Stomach (tissue), 9 donors: ENCODE measurements around the gene OCRL. TPM values are rescaled to one million over a fixed set of nuclear protein-coding genes. Genes with fewer than 3 reads are reported as not detected.

Experiments used
- DNase-seq, 2 donors: peaks; one replicate each; pipeline versions ENCODE4 v3.0.0 to v3.0.0-alpha.2; 2013 to 2019
- H3K27ac ChIP-seq, 5 donors: fragments of 200-600 bp in 4 of 5; sonication (generic) in 4 of 5; one replicate each; pipeline ENCODE4 v1.5.1; 2013 to 2019; ENCODE audit warnings: mild to moderate bottlenecking in 1 of 5, moderate library complexity in 1 of 5
- H3K27me3 ChIP-seq, 3 donors: fragments of 200-600 bp; sonication (generic); one replicate each; pipeline ENCODE4 v1.5.1; 2017 to 2019; ENCODE audit warnings: mixed run types in 1 of 3
- H3K36me3 ChIP-seq, 4 donors: fragments of 200-600 bp; sonication (generic); 1 replicate in 3 of 4; 2 replicates in 1 of 4; pipeline ENCODE4 v1.5.1; 2016 to 2019
- H3K4me1 ChIP-seq, 4 donors: fragments of 200-600 bp; sonication (generic); one replicate each; pipeline ENCODE4 v1.5.1; 2016 to 2019
- H3K4me3 ChIP-seq, 4 donors: fragments of 200-600 bp; sonication (generic) in 3 of 4; one replicate each; pipeline ENCODE4 v1.5.1; 2016 to 2019; ENCODE audit warnings: mild to moderate bottlenecking in 1 of 4
- H3K9me3 ChIP-seq, 4 donors: fragments of 200-600 bp; sonication (generic); one replicate each; pipeline ENCODE4 v1.5.1; 2016 to 2019
- CTCF ChIP-seq, 7 experiments: fragments of 450-650 bp in 4 of 7; fragments of 200-600 bp in 3 of 7; sonication (generic) in 3 of 7; IDR thresholded peaks; one replicate each; pipeline ENCODE4 v1.5.1; 2016 to 2019; ENCODE audit warnings: antibody characterized with exemption in 7 of 7, control low read depth in 2 of 7, mild to moderate bottlenecking in 1 of 7
- EP300 ChIP-seq: sonication (generic); formaldehyde crosslinking; IDR thresholded peaks from one replicate; pipeline ENCODE4 v1.6.1; 2017; ENCODE audit warnings: antibody characterized with exemption
- POLR2A ChIP-seq, 4 donors: fragments of 450-650 bp; IDR thresholded peaks; one replicate each; pipeline ENCODE4 v1.6.1; 2016; ENCODE audit warnings: antibody characterized with exemption in 4 of 4, control low read depth in 2 of 4, mild to moderate bottlenecking in 1 of 4, moderate library complexity in 1 of 4
- POLR2AphosphoS5 ChIP-seq, 3 donors: sonication (generic); formaldehyde crosslinking; IDR thresholded peaks; one replicate each; pipeline ENCODE4 v1.6.1; 2016; ENCODE audit warnings: antibody characterized with exemption in 3 of 3
- WGBS, 5 donors: extraction: QIAGEN DNeasy Blood & Tissue Kit in 3 of 5; methylation state at CpG; one replicate each; pipeline versions ENCODE4 v1.1.5 to v1.1.7; 2013 to 2018; 5-methylcytosine and 5-hydroxymethylcytosine counted together
- intact Hi-C: fragments of 100-400 bp; cut with DNase I; formaldehyde crosslinking; loops from one replicate; pipeline ENCODE4 v1.15.1; 2023; ENCODE audit warnings: low total_unique reads
- polyA plus RNA-seq, 3 donors: library from polyadenylated mRNA; stranded (reverse); fragments of 200-250 nt; gene quantifications; one replicate each; pipeline ENCODE4 v1.2.3, GENCODE V29; 2013
- total RNA-seq, 5 donors: library from RNA; depleted of rRNA; stranded (reverse); fragments of >200 nt; gene quantifications; one replicate each; pipeline versions ENCODE4 v1.1.0 to v1.2.3, GENCODE V29; 2014 to 2016
- donor health status: healthy with polysubstance abuse.
- donor health status: Bipolar disorder and iron deficiency.
- donor health status: healthy.

OCRL gene
- total and polyA plus RNA-seq, 8 donors: 7.9 to 36.2 (median 17.9) TPM

- no peak overlapping the region for H3K4me3 ChIP-seq
- no peak overlapping the region for H3K27ac ChIP-seq
- peaks cover 0 to 34% (median 32%) of the 10 kb centered on the region in 4 donors for H3K36me3 ChIP-seq
- TF ChIP-seq CTCF (IDR thresholded peaks at IDR 0.05) (no peak), EP300 (no peak), POLR2A (IDR thresholded peaks at IDR 0.05) (no peak), POLR2AphosphoS5 (IDR thresholded peaks at IDR 0.05) (no peak)
- H3K4me1 ChIP-seq: no peaks in the 10 kb centered on the region
- intact Hi-C loops: no loop called here
- 77 to 93% (median 91%) methylated on average over 5 of the region's 5 CpGs for WGBS, 5 donors
- H3K27me3 ChIP-seq: peaks cover 0 to 4% (median 0%) of the 10 kb centered on the region in 3 donors
- H3K9me3 ChIP-seq: no peaks in the 10 kb centered on the region
- no peak for DNase-seq
Observed at GRCh38 chrX:129495900-129496299, 44.2 kb upstream of the OCRL start.

GRCh38 chrX:129496625-129497024, 43.4 kb upstream of the OCRL start:
- intact Hi-C loops: no loop called here
- Histone ChIP-seq H3K4me1 (no peaks in the 10 kb centered on the region), H3K27me3 (peaks cover 0 to 4% (median 0%) of the 10 kb centered on the region in 3 donors), H3K36me3 (peaks cover 0 to 41% (median 37%) of the 10 kb centered on the region in 4 donors), H3K9me3 (no peaks in the 10 kb centered on the region), H3K4me3 (no peak overlapping the region), H3K27ac (no peak overlapping the region)
- 74 to 96% (median 94%) methylated on average over 6 of the region's 6 CpGs for WGBS, 5 donors
- DNase-seq: no peak
- TF ChIP-seq EP300: no peak
- no peak for TF ChIP-seq POLR2A (IDR thresholded peaks at IDR 0.05)
- TF ChIP-seq POLR2AphosphoS5 (IDR thresholded peaks at IDR 0.05): no peak
- no peak for TF ChIP-seq CTCF (IDR thresholded peaks at IDR 0.05)

- Histone ChIP-seq H3K4me3 (no peak overlapping the region), H3K27me3 (peaks cover 0 to 4% (median 0%) of the 10 kb centered on the region in 3 donors), H3K27ac (no peak overlapping the region), H3K4me1 (no peaks in the 10 kb centered on the region), H3K36me3 (peaks cover 0 to 48% (median 44%) of the 10 kb centered on the region in 4 donors), H3K9me3 (no peaks in the 10 kb centered on the region)
- TF ChIP-seq CTCF (IDR thresholded peaks at IDR 0.05) (no peak), POLR2A (IDR thresholded peaks at IDR 0.05) (no peak), EP300 (no peak), POLR2AphosphoS5 (IDR thresholded peaks at IDR 0.05) (no peak)
- 63 to 85% (median 75%) methylated on average over 3 of the region's 3 CpGs for WGBS, 5 donors
- intact Hi-C loops: no loop called here
- DNase-seq: no peak
Observed at GRCh38 chrX:129497146-129497843, 42.8 kb upstream of the OCRL start.

- no peak for DNase-seq
- H3K4me3 ChIP-seq: no peak overlapping the region
- H3K36me3 ChIP-seq: peaks cover 0 to 22% (median 17%) of the 10 kb centered on the region in 4 donors
- no peaks in the 10 kb centered on the region for H3K4me1 ChIP-seq
- H3K9me3 ChIP-seq: no peaks in the 10 kb centered on the region
- 40 to 56% (median 50%) methylated on average over 7 of the region's 7 CpGs for WGBS, 5 donors
- intact Hi-C loops: no loop called here
- no peak overlapping the region for H3K27ac ChIP-seq
- H3K27me3 ChIP-seq: no peaks in the 10 kb centered on the region
- TF ChIP-seq EP300 (no peak), POLR2A (IDR thresholded peaks at IDR 0.05) (no peak), CTCF (IDR thresholded peaks at IDR 0.05) (no peak), POLR2AphosphoS5 (IDR thresholded peaks at IDR 0.05) (no peak)
Observed at GRCh38 chrX:129510331-129510730, 29.7 kb upstream of the OCRL start.
